ENCODE results near the gene ATP5IF1.

DNA sequence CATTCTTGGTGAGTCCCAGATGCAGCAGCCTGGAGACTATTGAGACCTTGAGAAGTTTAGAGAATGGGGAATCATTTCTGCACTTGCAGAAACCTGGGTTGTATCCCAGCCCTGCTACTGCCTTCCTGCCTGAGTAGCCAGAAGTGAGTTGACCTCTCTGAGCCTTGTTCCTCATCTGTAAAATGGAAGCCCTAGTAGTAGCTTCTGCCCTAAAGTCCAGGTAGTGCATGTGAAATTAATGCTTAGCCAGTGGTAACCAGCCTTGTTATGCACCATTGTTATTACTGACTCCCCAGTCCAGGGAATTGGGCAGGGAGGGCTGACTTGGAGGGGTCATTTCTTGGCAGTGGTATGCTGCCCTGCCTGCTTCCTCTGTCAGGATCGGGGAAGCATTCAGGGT is 29.0 kb downstream of the ATP5IF1 start:
- TF ChIP-seq EZH2 (optimal IDR thresholded peaks at IDR 0.05; ENCODE audit: low read depth, low read length), result no peak
- TF ChIP-seq, protein P1, sequence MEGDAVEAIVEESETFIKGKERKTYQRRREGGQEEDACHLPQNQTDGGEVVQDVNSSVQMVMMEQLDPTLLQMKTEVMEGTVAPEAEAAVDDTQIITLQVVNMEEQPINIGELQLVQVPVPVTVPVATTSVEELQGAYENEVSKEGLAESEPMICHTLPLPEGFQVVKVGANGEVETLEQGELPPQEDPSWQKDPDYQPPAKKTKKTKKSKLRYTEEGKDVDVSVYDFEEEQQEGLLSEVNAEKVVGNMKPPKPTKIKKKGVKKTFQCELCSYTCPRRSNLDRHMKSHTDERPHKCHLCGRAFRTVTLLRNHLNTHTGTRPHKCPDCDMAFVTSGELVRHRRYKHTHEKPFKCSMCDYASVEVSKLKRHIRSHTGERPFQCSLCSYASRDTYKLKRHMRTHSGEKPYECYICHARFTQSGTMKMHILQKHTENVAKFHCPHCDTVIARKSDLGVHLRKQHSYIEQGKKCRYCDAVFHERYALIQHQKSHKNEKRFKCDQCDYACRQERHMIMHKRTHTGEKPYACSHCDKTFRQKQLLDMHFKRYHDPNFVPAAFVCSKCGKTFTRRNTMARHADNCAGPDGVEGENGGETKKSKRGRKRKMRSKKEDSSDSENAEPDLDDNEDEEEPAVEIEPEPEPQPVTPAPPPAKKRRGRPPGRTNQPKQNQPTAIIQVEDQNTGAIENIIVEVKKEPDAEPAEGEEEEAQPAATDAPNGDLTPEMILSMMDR (IDR thresholded peaks at IDR 0.05; ENCODE audit: low read length), result no peak
